ENCODE measurements around the gene LRRC4.

DNA sequence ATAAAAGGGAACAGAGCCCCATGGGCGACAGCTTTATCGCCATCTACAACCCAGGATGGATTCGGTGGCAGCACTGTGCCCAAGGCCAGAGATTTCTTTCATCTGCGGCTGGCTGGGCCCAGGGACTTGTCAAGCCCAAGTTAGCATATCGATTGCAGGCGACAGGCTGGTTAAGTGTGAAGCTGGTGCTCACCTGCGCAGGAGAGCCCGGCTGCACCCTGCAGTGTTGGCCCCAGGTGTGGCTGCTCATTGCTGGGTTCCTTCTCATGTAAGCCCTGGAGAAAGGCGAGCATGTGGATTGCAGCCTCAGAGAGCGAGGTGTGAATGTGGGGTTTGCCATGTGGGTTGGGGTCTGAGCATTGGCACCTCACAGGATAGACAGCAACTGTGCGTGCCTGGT is 40.6 kb upstream of the LRRC4 start:
- TF ChIP-seq POLR2A (IDR thresholded peaks at IDR 0.05), result no peak
- TF ChIP-seq, protein P1, sequence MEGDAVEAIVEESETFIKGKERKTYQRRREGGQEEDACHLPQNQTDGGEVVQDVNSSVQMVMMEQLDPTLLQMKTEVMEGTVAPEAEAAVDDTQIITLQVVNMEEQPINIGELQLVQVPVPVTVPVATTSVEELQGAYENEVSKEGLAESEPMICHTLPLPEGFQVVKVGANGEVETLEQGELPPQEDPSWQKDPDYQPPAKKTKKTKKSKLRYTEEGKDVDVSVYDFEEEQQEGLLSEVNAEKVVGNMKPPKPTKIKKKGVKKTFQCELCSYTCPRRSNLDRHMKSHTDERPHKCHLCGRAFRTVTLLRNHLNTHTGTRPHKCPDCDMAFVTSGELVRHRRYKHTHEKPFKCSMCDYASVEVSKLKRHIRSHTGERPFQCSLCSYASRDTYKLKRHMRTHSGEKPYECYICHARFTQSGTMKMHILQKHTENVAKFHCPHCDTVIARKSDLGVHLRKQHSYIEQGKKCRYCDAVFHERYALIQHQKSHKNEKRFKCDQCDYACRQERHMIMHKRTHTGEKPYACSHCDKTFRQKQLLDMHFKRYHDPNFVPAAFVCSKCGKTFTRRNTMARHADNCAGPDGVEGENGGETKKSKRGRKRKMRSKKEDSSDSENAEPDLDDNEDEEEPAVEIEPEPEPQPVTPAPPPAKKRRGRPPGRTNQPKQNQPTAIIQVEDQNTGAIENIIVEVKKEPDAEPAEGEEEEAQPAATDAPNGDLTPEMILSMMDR (IDR thresholded peaks at IDR 0.05), result no peak

All from uterus (tissue), 2 donors.